MG63 (cell line): ENCODE data around the gene SLC2A14. TPM values are rescaled to one million over a fixed set of nuclear protein-coding genes. Genes with fewer than 3 reads are reported as not detected.
"Not testable (repeated sequence)": the region's sequence is repeated elsewhere in the genome, so short reads cannot be mapped to it uniquely, and the experiment has no call there.

Experiments
- DNase-seq: peaks from one replicate; pipeline ENCODE4 v3.0.0-alpha.2; 2020
- H3K27me3 ChIP-seq: fragments of 250-450 bp; sonication (Bioruptor Pico); 2 replicates; pipeline ENCODE4 v1.5.1; 2020; ENCODE audit warnings: mild to moderate bottlenecking, moderate library complexity
- H3K36me3 ChIP-seq: fragments of 250-450 bp; sonication (Bioruptor Pico); 2 replicates; pipeline ENCODE4 v1.5.1; 2020; ENCODE audit warnings: mild to moderate bottlenecking, moderate library complexity
- H3K4me3 ChIP-seq: fragments of 250-450 bp; sonication (Bioruptor Pico); 2 replicates; pipeline ENCODE4 v1.5.1; 2020; ENCODE audit warnings: mild to moderate bottlenecking, moderate library complexity
- H3K9me3 ChIP-seq: fragments of 250-450 bp; sonication (Bioruptor Pico); 2 replicates; pipeline ENCODE4 v1.5.1; 2020; ENCODE audit warnings: mild to moderate bottlenecking, moderate library complexity
- total RNA-seq: library from RNA; depleted of rRNA; stranded (reverse); fragments of >200 nt; shearing (Covaris generic); gene quantifications from 2 replicates; pipeline ENCODE4 v1.2.3, GENCODE V29; 2014; ENCODE audit warnings: low replicate concordance; rRNA removed

The SLC2A14 gene
- not detected in 2 replicates for total RNA-seq

GRCh38 chr12:7872566-7873319, at the start of gene SLC2A14:
Gene SLC2A14, minus strand, starts transcription at chr12:7872915. Its CDS starts 3,035 bp downstream, at chr12:7869880.
- no peaks in the 10 kb centered on the region for H3K27me3 ChIP-seq
- H3K36me3 ChIP-seq, result no peaks in the 10 kb centered on the region
- DNase-seq, result no peak
- H3K4me3 ChIP-seq, result no peak within 1 kb of the TSS
- H3K9me3 ChIP-seq, result no peaks in the 10 kb centered on the region

DNA sequence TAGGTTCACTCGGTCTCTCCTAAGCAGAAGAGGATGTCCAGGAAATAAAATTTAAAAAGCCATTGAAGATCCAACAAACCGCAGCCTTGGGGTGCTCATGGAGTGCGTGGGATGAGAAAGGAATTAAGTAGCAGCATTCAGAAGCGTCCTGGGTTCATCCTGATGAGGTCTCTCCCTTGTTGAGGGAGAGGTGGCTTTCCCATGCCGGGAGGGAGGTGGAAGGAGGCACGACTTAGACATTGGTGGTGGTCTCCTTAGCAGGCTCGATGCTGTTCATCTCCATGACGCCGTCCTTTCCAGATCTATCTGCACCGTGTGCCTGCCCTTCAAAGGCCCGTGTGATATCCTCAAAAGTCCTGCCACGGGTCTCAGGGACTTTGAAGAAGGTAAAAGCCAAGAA, 48.5 kb upstream of the SLC2A14 start:
- H3K4me3 ChIP-seq, H3K9me3 ChIP-seq, H3K27me3 ChIP-seq, H3K36me3 ChIP-seq, DNase-seq: not testable (repeated sequence)

- not testable (repeated sequence) for DNase-seq, H3K27me3 ChIP-seq, H3K9me3 ChIP-seq, H3K36me3 ChIP-seq, H3K4me3 ChIP-seq
Measured at GRCh38 chr12:7918268-7918590, 45.5 kb upstream of the SLC2A14 start.

DNA sequence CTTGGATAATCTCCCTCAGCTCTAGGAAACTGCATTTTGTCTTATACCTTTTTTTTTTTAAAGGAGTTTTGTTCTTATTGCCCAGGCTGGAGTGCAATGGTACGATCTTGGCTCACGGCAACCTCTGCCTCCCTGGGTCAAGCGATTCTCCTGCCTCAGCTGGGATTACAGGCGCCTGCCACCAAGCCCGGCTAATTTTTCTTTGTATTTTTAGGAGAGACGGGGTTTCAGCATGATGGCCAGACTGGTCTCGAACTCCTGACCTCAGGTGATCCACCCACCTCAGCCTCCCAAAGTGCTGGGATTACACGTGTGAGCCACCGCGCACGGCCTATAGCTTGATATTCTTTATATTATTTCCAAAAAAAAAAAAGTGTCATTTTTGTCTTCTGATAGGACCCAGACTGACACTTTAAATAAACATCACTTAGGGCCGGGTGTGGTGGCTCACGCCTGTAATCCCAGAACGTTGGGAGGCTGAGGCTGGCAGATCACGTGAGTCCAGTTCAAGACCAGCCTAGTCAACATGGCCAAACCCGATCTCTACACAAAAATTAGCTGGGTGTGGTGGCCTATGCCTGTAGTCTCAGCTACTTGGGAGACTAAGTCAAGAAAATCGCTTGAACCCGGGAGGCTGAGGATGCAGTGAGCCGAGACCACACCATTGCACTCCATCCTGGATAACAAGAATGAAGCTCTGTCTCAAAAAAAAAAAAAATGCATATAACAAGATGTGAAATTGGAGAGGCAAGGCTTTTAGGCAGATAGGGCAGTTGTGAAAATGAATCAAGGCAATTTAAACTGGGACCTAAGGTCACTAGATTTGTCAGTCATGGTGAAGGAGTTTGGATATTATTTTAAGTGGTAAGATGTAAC, 44.9 kb upstream of the SLC2A14 start:
- Histone ChIP-seq H3K36me3 (no peaks in the 10 kb centered on the region), H3K4me3 (no peak overlapping the region), H3K27me3 (no peaks in the 10 kb centered on the region), H3K9me3 (no peaks in the 10 kb centered on the region)
- DNase-seq, result no peak

DNA sequence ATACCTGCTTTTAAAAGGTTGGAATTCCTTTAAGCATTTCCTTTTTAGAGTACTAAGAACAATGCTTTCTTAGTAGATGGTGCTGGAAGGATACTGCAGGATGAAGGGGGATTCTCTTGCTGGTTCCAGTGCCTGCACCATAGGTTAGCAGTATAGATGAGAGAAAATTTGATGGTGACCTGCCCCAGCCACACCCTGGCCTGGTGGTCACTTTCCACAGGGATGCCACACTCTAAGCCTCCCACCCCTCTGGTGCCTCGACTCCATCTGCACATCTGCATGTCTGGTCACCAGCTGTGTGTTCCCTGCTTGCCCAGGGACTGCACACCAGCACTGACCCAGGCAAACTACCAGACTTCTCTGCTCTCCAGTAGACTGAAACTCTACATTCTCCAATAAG, 44.2 kb upstream of the SLC2A14 start:
- DNase-seq, result no peak
- Histone ChIP-seq H3K9me3 (no peaks in the 10 kb centered on the region), H3K27me3 (no peaks in the 10 kb centered on the region), H3K36me3 (no peaks in the 10 kb centered on the region), H3K4me3 (no peak overlapping the region)

- DNase-seq, result no peak
- no peak overlapping the region for H3K4me3 ChIP-seq
Measured at GRCh38 chr12:7915661-7916403, 43.1 kb upstream of the SLC2A14 start.

GRCh38 chr12:7910106-7910505, 37.4 kb upstream of the SLC2A14 start:
- not testable (repeated sequence) for H3K9me3 ChIP-seq, H3K36me3 ChIP-seq, DNase-seq, H3K4me3 ChIP-seq, H3K27me3 ChIP-seq

More at GRCh38 chr12:7915661-7916403, 43.1 kb upstream of the SLC2A14 start:
- no peaks in the 10 kb centered on the region for H3K27me3 ChIP-seq
- no peaks in the 10 kb centered on the region for H3K9me3 ChIP-seq
- no peaks in the 10 kb centered on the region for H3K36me3 ChIP-seq

GRCh38 chr12:7907009-7907408, 34.3 kb upstream of the SLC2A14 start:
- no peak overlapping the region for H3K4me3 ChIP-seq
- H3K27me3 ChIP-seq, result no peaks in the 10 kb centered on the region
- H3K9me3 ChIP-seq, result no peaks in the 10 kb centered on the region
- peak; percentile 55 for DNase-seq
- no peaks in the 10 kb centered on the region for H3K36me3 ChIP-seq

GRCh38 chr12:7906303-7906702, 33.6 kb upstream of the SLC2A14 start:
- not testable (repeated sequence) for H3K4me3 ChIP-seq, H3K9me3 ChIP-seq, H3K27me3 ChIP-seq, H3K36me3 ChIP-seq, DNase-seq

GRCh38 chr12:7905600-7906125, 32.9 kb upstream of the SLC2A14 start:
- H3K9me3 ChIP-seq, H3K4me3 ChIP-seq, H3K27me3 ChIP-seq, H3K36me3 ChIP-seq, DNase-seq: not testable (repeated sequence)

- H3K9me3 ChIP-seq, result no peaks in the 10 kb centered on the region
- no peaks in the 10 kb centered on the region for H3K36me3 ChIP-seq
- no peak for DNase-seq
- H3K27me3 ChIP-seq, result no peaks in the 10 kb centered on the region
- no peak overlapping the region for H3K4me3 ChIP-seq
Measured at GRCh38 chr12:7905071-7905470, 32.4 kb upstream of the SLC2A14 start.

DNA sequence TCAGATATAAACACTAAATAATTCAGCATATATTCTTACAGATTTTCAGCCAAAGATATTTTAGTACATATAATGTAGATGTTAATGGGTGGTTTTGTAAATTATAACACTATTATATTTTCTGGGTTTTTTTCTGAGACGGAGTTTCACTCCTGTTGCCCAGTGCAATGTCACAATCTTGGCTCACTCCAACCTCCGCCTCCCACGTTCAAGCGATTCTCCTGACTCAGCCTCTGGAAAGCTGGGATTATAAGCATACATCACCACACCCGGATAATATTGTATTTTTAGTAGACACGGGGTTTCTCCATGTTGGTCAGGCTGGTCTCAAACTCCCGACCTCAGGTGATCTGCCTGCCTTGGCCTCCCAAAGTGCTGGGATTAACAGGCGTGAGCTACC, 29.7 kb upstream of the SLC2A14 start:
- H3K36me3 ChIP-seq, H3K4me3 ChIP-seq, H3K27me3 ChIP-seq, DNase-seq, H3K9me3 ChIP-seq: not testable (repeated sequence)

DNA sequence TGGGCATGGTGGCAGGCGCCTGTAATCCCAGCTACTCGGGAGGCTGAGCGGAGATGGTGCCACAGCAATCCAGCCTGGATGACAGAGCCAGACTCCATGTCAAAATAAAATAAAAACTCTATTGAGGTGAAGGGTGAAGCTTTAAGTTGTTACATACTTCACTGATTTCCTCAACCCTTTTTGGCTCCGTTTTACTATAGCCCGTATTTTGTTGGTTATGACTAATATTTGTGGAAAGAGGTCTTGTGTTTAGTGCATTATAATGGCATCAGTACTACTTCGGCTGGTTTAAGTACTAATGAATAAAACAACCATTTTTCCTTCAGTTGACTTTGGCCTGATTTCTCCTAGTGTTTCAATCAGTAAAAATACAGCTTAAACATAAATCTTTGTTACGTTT, 27.0 kb upstream of the SLC2A14 start:
- Histone ChIP-seq H3K36me3 (no peaks in the 10 kb centered on the region), H3K27me3 (no peaks in the 10 kb centered on the region), H3K9me3 (no peaks in the 10 kb centered on the region), H3K4me3 (no peak overlapping the region)
- peak; percentile 11 for DNase-seq

GRCh38 chr12:7896726-7897125, 24.0 kb upstream of the SLC2A14 start:
- not testable (repeated sequence) for H3K4me3 ChIP-seq, H3K9me3 ChIP-seq

GRCh38 chr12:7892186-7892980, 19.7 kb upstream of the SLC2A14 start:
- Histone ChIP-seq H3K36me3 (no peaks in the 10 kb centered on the region), H3K9me3 (no peaks in the 10 kb centered on the region), H3K4me3 (no peak overlapping the region), H3K27me3 (no peaks in the 10 kb centered on the region)
- no peak for DNase-seq

More at GRCh38 chr12:7896726-7897125, 24.0 kb upstream of the SLC2A14 start:
- DNase-seq, H3K36me3 ChIP-seq, H3K27me3 ChIP-seq: not testable (repeated sequence)

- no peak overlapping the region for H3K4me3 ChIP-seq
- no peaks in the 10 kb centered on the region for H3K27me3 ChIP-seq
- no peaks in the 10 kb centered on the region for H3K9me3 ChIP-seq
- no peak for DNase-seq
- no peaks in the 10 kb centered on the region for H3K36me3 ChIP-seq
Measured at GRCh38 chr12:7884689-7885088, 12.0 kb upstream of the SLC2A14 start.
